ENCODE data around the gene SVIP. TPM values are rescaled to one million over a fixed set of nuclear protein-coding genes. Genes with fewer than 3 reads are reported as not detected.
A peak's percentile ranks its signal among the peaks of the same experiment; 100 is the strongest.

Gene SVIP
- total RNA-seq, 1 donor from 2014 or later: 14.8 TPM

DNA sequence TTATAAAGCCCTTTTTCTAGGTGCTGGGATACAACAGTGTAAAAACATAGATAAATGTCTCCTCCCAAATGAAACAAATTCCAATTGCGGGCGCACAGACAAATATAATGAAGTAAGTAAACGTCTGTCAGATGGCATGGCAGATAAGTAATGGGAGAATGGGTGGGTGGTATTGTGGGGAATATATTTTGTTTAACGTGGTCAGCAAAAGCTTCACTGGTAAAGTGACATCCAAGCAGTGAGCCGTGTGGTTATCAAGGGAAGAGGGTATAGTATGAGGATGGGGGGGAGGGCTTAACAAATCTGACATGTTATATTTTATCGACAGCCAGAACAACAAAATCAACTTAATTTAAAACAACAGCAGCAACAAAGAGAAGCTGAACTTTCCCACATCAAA is 1.2 kb downstream of the SVIP start:
- no peaks in the 10 kb centered on the region for H3K36me3 ChIP-seq (ENCODE audit: control insufficient read depth, insufficient read depth, low read length)

GRCh38 chr11:22822203-22822602 is 7.4 kb downstream of the SVIP start:
- Histone ChIP-seq H3K27me3 (ENCODE audit: control insufficient read depth, insufficient read depth, low read length) (no peaks in the 10 kb centered on the region), H3K4me3 (ENCODE audit: low read depth, low read length) (no peak overlapping the region), H3K36me3 (ENCODE audit: control insufficient read depth, insufficient read depth, low read length) (no peaks in the 10 kb centered on the region)
- DNase-seq (ENCODE audit: low read depth): no peak
- TF ChIP-seq, protein P1, sequence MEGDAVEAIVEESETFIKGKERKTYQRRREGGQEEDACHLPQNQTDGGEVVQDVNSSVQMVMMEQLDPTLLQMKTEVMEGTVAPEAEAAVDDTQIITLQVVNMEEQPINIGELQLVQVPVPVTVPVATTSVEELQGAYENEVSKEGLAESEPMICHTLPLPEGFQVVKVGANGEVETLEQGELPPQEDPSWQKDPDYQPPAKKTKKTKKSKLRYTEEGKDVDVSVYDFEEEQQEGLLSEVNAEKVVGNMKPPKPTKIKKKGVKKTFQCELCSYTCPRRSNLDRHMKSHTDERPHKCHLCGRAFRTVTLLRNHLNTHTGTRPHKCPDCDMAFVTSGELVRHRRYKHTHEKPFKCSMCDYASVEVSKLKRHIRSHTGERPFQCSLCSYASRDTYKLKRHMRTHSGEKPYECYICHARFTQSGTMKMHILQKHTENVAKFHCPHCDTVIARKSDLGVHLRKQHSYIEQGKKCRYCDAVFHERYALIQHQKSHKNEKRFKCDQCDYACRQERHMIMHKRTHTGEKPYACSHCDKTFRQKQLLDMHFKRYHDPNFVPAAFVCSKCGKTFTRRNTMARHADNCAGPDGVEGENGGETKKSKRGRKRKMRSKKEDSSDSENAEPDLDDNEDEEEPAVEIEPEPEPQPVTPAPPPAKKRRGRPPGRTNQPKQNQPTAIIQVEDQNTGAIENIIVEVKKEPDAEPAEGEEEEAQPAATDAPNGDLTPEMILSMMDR (IDR thresholded peaks at IDR 0.05; ENCODE audit: insufficient read depth, low read length, poor library complexity, severe bottlenecking): no peak

More for the DNA sequence above, 1.2 kb downstream of the SVIP start:
- DNase-seq (ENCODE audit: low read depth): no peak
- TF ChIP-seq, protein P1 (IDR thresholded peaks at IDR 0.05; ENCODE audit: insufficient read depth, low read length, poor library complexity, severe bottlenecking): no peak
- no peaks in the 10 kb centered on the region for H3K27me3 ChIP-seq (ENCODE audit: control insufficient read depth, insufficient read depth, low read length)
- H3K4me3 ChIP-seq (ENCODE audit: low read depth, low read length): peak overlapping the region; percentile 6

- TF ChIP-seq, protein P1 (IDR thresholded peaks at IDR 0.05; ENCODE audit: insufficient read depth, low read length, poor library complexity, severe bottlenecking): no peak
- no peak for DNase-seq (ENCODE audit: low read depth)
- H3K36me3 ChIP-seq (ENCODE audit: control insufficient read depth, insufficient read depth, low read length): no peaks in the 10 kb centered on the region
- H3K4me3 ChIP-seq (ENCODE audit: low read depth, low read length): no peak overlapping the region
- no peaks in the 10 kb centered on the region for H3K27me3 ChIP-seq (ENCODE audit: control insufficient read depth, insufficient read depth, low read length)
Observed at GRCh38 chr11:22809893-22810292, 19.7 kb downstream of the SVIP start.

DNA sequence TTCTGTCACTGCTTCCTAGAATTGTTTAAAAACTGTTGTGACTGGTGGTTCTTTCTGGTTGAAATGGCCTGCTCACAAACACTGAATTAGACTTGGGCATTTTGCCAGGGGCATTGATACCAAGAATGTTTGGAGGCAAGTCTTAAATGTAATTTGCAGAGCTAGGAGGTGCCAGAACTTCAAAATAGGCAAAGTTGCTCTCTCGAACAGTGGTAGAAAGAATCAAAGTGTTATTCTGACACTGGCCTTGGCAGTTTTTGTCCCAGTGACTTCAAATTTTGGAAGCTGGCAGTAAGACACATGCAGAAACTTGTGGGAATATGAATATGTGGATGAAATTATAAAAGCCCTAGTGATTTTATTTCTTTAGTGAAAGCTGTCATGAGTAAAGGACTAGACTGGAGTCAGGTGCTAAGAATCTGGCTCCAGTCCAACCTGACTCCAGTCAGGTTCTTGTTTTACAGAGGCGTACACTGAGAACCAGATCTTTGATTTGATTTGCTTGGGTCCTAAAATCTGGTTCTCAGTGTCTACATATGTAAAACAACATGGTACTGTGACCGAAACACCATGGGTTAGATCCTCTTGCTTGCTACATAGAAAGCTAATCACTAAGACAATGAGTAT is 20.9 kb downstream of the SVIP start:
- TF ChIP-seq, protein P1 (IDR thresholded peaks at IDR 0.05; ENCODE audit: insufficient read depth, low read length, poor library complexity, severe bottlenecking): no peak
- H3K27me3 ChIP-seq (ENCODE audit: control insufficient read depth, insufficient read depth, low read length): no peaks in the 10 kb centered on the region
- H3K36me3 ChIP-seq (ENCODE audit: control insufficient read depth, insufficient read depth, low read length): no peaks in the 10 kb centered on the region
- no peak overlapping the region for H3K4me3 ChIP-seq (ENCODE audit: low read depth, low read length)
- DNase-seq (ENCODE audit: low read depth): no peak

GRCh38 chr11:22807855-22808570 is 21.6 kb downstream of the SVIP start:
- H3K27me3 ChIP-seq (ENCODE audit: control insufficient read depth, insufficient read depth, low read length): no peaks in the 10 kb centered on the region
- H3K36me3 ChIP-seq (ENCODE audit: control insufficient read depth, insufficient read depth, low read length): no peaks in the 10 kb centered on the region
- no peak overlapping the region for H3K4me3 ChIP-seq (ENCODE audit: low read depth, low read length)
- no peak for DNase-seq (ENCODE audit: low read depth)
- TF ChIP-seq, protein P1 (IDR thresholded peaks at IDR 0.05; ENCODE audit: insufficient read depth, low read length, poor library complexity, severe bottlenecking): no peak
